Heart right ventricle (tissue), 16 donors: ENCODE measurements around the gene PIGC. TPM values are rescaled to one million over a fixed set of nuclear protein-coding genes. Genes with fewer than 3 reads are reported as not detected.

ENCODE experiments used
- ATAC-seq, 8 donors: fragments of 200-7000 bp; cut with Tn5 transposase; one replicate each; pipeline ENCODE4 v1.9.1; 2020; ENCODE audit warnings: mild to moderate bottlenecking in 8 of 8, moderate library complexity in 8 of 8, moderate number of reproducible peaks in 1 of 8
- DNase-seq, 2 donors: peaks; one replicate each; pipeline ENCODE4 v3.0.0-alpha.2; 2020
- H3K27ac ChIP-seq, 10 donors: fragments of 200-600 bp; sonication (generic) in 2 of 10; one replicate each; pipeline versions ENCODE4 v1.5.0 to v1.8.0; 2020 to 2022; ENCODE audit warnings: mild to moderate bottlenecking in 3 of 10
- H3K27me3 ChIP-seq, 7 donors: fragments of 200-600 bp; one replicate each; pipeline ENCODE4 v1.8.0; 2021 to 2022; ENCODE audit warnings: mild to moderate bottlenecking in 2 of 7
- H3K36me3 ChIP-seq, 9 donors: fragments of 200-600 bp; sonication (generic) in 1 of 9; one replicate each; pipeline versions ENCODE4 v1.5.0 to v1.8.0; 2020 to 2022; ENCODE audit warnings: mild to moderate bottlenecking in 2 of 9
- H3K4me1 ChIP-seq, 9 donors: fragments of 200-600 bp; sonication (generic) in 1 of 9; one replicate each; pipeline versions ENCODE4 v1.5.0 to v1.8.0; 2020 to 2022; ENCODE audit warnings: mild to moderate bottlenecking in 4 of 9
- H3K4me3 ChIP-seq, 10 donors: fragments of 200-600 bp; sonication (generic) in 2 of 10; one replicate each; pipeline versions ENCODE4 v1.5.0 to v1.8.0; 2020 to 2022; ENCODE audit warnings: mild to moderate bottlenecking in 7 of 10, moderate library complexity in 2 of 10
- H3K9me3 ChIP-seq, 11 donors: fragments of 200-600 bp in 10 of 11; sonication (generic) in 2 of 11; one replicate each; pipeline versions ENCODE4 v1.5.0 to v1.8.0; 2013 to 2022; ENCODE audit warnings: mild to moderate bottlenecking in 2 of 11, control low read depth in 1 of 11, moderate library complexity in 1 of 11
- WGBS, 2 donors: extraction: QIAGEN DNeasy Blood & Tissue Kit; methylation state at CpG; one replicate each; pipeline ENCODE4 v1.1.7; 2013; ENCODE audit warnings: inconsistent platforms in 1 of 2; 5-methylcytosine and 5-hydroxymethylcytosine counted together
- intact Hi-C, 10 donors: fragments of 100-400 bp; cut with DNase I; formaldehyde crosslinking; loops; one replicate each; pipeline versions ENCODE4 v1.11.1 to v1.14.2; 2022
- polyA plus RNA-seq, 2 donors: library from polyadenylated mRNA; stranded (reverse); fragments of 200-250 nt; gene quantifications; one replicate each; pipeline ENCODE4 v1.2.3, GENCODE V29; 2013
- total RNA-seq, 10 donors: library from RNA; stranded (reverse); fragmentation: NEBNext Ultra II Directional in 3 of 10; extraction: Animal tissue kit (Norgen Biotek cat#: 25700) in 3 of 10; gene quantifications; one replicate each; pipeline versions ENCODE4 v1.2.1 to v1.2.4, GENCODE V29; 2021 to 2023
- TF ChIP-seq, protein P1 (sequence below), 9 donors: fragments of 200-600 bp; sonication (generic) in 2 of 9; IDR thresholded peaks; one replicate each; pipeline versions ENCODE4 v1.5.0 to v1.8.0; 2021 to 2022; ENCODE audit warnings: antibody characterized with exemption in 9 of 9, mild to moderate bottlenecking in 5 of 9, moderate library complexity in 1 of 9
- donor health status: Arrhythmogenic right ventricular cardiomyopathy.
- donor health status: ischemic (EF 13 %, LVEDD 7.1; RV severe dilation, severe dysfunction).
- donor health status: healthy with polysubstance abuse.
- donor health status: DM: no; HTN: yes; CAD: no.
- donor health status: DM: no; HTN: no; CAD: no.
- donor health status: ischemic (EF 25% LVEDD 6.9; RV normal size, moderate dysfunction).
- donor health status: ischemic (EF 25% LVEDD 5.7; RV mildly dilated, moderate dysfunction).
- donor health status: healthy.
- donor health status: DM: yes; HTN: yes; CAD: no.
- donor health status: Ischemic cardiomyopathy.
- donor health status: ischemic (EF 35%, LVEDD 5.7; RV mildly dilated, moderate dysfunction).
- donor health status: nonischemic (EF 11% LVEDD 7.7; RV severe dilation, severe dysfunction).
- donor health status: DM: yes; HTN: yes; CAD: no.
- donor health status: PGD.
- donor health status: ischemic (EF 29% LVEDD 5.4; RV normal size, mild dysfunction).
- donor health status: nonischemic (EF 23%, LVEDD 6.1; RV moderate dilation, normal function).

The PIGC gene
- total and polyA plus RNA-seq, 12 donors: 9.3 to 21.2 (median 13.9) TPM

DNA sequence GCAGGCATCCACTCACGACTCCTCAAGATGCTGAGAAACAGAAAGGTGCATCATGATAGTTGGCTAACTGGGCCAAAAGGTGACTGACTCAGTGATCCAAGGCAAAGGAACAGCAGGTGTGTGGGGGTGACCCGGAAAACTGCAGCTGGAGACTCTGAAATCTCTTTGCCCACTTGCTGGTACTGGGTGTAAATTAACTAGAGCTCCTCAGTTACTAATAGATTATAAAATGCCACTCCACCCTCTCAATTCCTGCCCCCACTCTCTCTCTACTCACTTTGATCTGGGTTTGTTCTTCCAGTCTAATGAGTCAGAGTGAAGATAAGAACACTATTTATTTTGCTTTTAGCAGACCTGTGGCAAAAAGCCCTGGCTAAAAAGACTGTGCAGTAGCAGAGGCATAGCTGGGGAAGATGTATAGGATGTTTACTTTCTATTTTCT, 7.2 kb upstream of the PIGC start:
- ATAC-seq (peak in 5 of 8 donors; percentile 33 to 56 (median 51)), DNase-seq (no peak)
- no peaks in the 10 kb centered on the region for H3K27me3 ChIP-seq
- WGBS, 2 donors: 75 to 84% methylated on average over 2 of the region's 2 CpGs
- H3K4me1 ChIP-seq: peaks cover 0 to 30% (median 9%) of the 10 kb centered on the region in 9 donors
- H3K4me3 ChIP-seq: no peak overlapping the region
- intact Hi-C loops: loop anchor here in 9 of 10 donors (2.0 to 10.0 kb wide), 8 partner anchors 74 to 274 kb away; partner anchors contain the start of gene SUCO (in 6 of the 9)
- H3K36me3 ChIP-seq: no peaks in the 10 kb centered on the region
- TF ChIP-seq, protein P1, sequence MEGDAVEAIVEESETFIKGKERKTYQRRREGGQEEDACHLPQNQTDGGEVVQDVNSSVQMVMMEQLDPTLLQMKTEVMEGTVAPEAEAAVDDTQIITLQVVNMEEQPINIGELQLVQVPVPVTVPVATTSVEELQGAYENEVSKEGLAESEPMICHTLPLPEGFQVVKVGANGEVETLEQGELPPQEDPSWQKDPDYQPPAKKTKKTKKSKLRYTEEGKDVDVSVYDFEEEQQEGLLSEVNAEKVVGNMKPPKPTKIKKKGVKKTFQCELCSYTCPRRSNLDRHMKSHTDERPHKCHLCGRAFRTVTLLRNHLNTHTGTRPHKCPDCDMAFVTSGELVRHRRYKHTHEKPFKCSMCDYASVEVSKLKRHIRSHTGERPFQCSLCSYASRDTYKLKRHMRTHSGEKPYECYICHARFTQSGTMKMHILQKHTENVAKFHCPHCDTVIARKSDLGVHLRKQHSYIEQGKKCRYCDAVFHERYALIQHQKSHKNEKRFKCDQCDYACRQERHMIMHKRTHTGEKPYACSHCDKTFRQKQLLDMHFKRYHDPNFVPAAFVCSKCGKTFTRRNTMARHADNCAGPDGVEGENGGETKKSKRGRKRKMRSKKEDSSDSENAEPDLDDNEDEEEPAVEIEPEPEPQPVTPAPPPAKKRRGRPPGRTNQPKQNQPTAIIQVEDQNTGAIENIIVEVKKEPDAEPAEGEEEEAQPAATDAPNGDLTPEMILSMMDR (IDR thresholded peaks at IDR 0.05): no peak
- H3K27ac ChIP-seq: peak overlapping the region in 4 of 10 donors; percentile 4 to 47 (median 29)
- no peaks in the 10 kb centered on the region for H3K9me3 ChIP-seq

- H3K27me3 ChIP-seq: no peaks in the 10 kb centered on the region
- DNase-seq (no peak), ATAC-seq (peak in 4 of 8 donors; percentile 2 to 15 (median 9))
- no peak overlapping the region for H3K4me3 ChIP-seq
- no peaks in the 10 kb centered on the region for H3K36me3 ChIP-seq
- intact Hi-C loops: loop anchor here in 9 of 10 donors (2.0 to 10.0 kb wide), 8 partner anchors 74 to 274 kb away; partner anchors contain the start of gene SUCO (in 6 of the 9)
- H3K27ac ChIP-seq: peak overlapping the region in 7 of 10 donors; percentile 4 to 47 (median 34)
- no peaks in the 10 kb centered on the region for H3K9me3 ChIP-seq
- TF ChIP-seq, protein P1 (IDR thresholded peaks at IDR 0.05): no peak
- peaks cover 0 to 30% (median 9%) of the 10 kb centered on the region in 9 donors for H3K4me1 ChIP-seq
- 71 to 74% methylated on average over 7 of the region's 7 CpGs for WGBS, 2 donors
Measured at GRCh38 chr1:172450524-172450885, 6.6 kb upstream of the PIGC start.

- TF ChIP-seq, protein P1 (IDR thresholded peaks at IDR 0.05): peak; percentile 79 to 93 (median 81)
- Histone ChIP-seq H3K4me1 (peaks cover 0 to 30% (median 9%) of the 10 kb centered on the region in 9 donors), H3K27ac (peak overlapping the region in 7 of 10 donors; percentile 4 to 47 (median 34)), H3K4me3 (peak overlapping the region in 3 of 10 donors; percentile 18 to 27 (median 20)), H3K27me3 (no peaks in the 10 kb centered on the region), H3K9me3 (no peaks in the 10 kb centered on the region), H3K36me3 (no peaks in the 10 kb centered on the region)
- DNase-seq (peak; percentile 50 to 51), ATAC-seq (peak; percentile 78 to 92 (median 88))
- WGBS, 2 donors: 38 to 47% methylated on average over 18 of the region's 18 CpGs
- intact Hi-C loops: loop anchor here in 9 of 10 donors (2.0 to 10.0 kb wide), 11 partner anchors 75 to 655 kb away; partner anchors contain the start of gene SUCO (in 6 of the 9)
Measured at GRCh38 chr1:172449585-172450523, 6.0 kb upstream of the PIGC start.

GRCh38 chr1:172448995-172449584, 5.2 kb upstream of the PIGC start:
- intact Hi-C loops: loop anchor here in 3 of 10 donors (5.0 to 10.0 kb wide), 3 partner anchors 444 to 654 kb away; no protein-coding TSS in a partner anchor
- DNase-seq (no peak), ATAC-seq (no peak)
- no peak overlapping the region for H3K4me3 ChIP-seq
- H3K36me3 ChIP-seq: no peaks in the 10 kb centered on the region
- no peaks in the 10 kb centered on the region for H3K27me3 ChIP-seq
- no peak overlapping the region for H3K27ac ChIP-seq
- no peaks in the 10 kb centered on the region for H3K9me3 ChIP-seq
- TF ChIP-seq, protein P1 (IDR thresholded peaks at IDR 0.05): no peak
- 85 to 87% methylated on average over 6 of the region's 6 CpGs for WGBS, 2 donors
- peaks cover 0 to 34% (median 11%) of the 10 kb centered on the region in 9 donors for H3K4me1 ChIP-seq
